GM18858 (cell line): ENCODE measurements around the gene LPCAT2.

ENCODE experiments used
- ATAC-seq: cut with Tn5 transposase; IDR thresholded peaks from one replicate; pipeline ENCODE4 v1.9.1; 2021; ENCODE audit not compliant: unreplicated experiment

The LPCAT2 gene

GRCh38 chr16:55552621-55553020, 43.7 kb downstream of the LPCAT2 start:
- ATAC-seq, result no peak

- ATAC-seq, result no peak
These were observed 46.6 kb downstream of the LPCAT2 start for GRCh38 chr16:55555436-55555835.

GRCh38 chr16:55557186-55557585, 48.3 kb downstream of the LPCAT2 start:
- ATAC-seq, result no peak

- no peak for ATAC-seq
These were observed 50.4 kb downstream of the LPCAT2 start for GRCh38 chr16:55559233-55559632.

- ATAC-seq, result no peak
These were observed 51.2 kb downstream of the LPCAT2 start for GRCh38 chr16:55559933-55560516.

- ATAC-seq, result no peak
These were observed 52.5 kb downstream of the LPCAT2 start for GRCh38 chr16:55561319-55561848.

GRCh38 chr16:55562936-55563335, 54.1 kb downstream of the LPCAT2 start:
- ATAC-seq, result no peak

GRCh38 chr16:55563797-55564196, 54.9 kb downstream of the LPCAT2 start:
- ATAC-seq, result no peak

- no peak for ATAC-seq
These were observed 56.2 kb downstream of the LPCAT2 start for GRCh38 chr16:55565086-55565485.

GRCh38 chr16:55566432-55567175, 57.7 kb downstream of the LPCAT2 start, which contains the start of gene CAPNS2:
Gene CAPNS2 (plus strand): TSS chr16:55566684. CDS start chr16:55566757, 73 bp downstream.
- ATAC-seq, result no peak

- no peak for ATAC-seq
These were observed 58.5 kb downstream of the LPCAT2 start for GRCh38 chr16:55567382-55567781.

GRCh38 chr16:55568207-55568606, 59.3 kb downstream of the LPCAT2 start:
- no peak for ATAC-seq

GRCh38 chr16:55569025-55569424, 60.2 kb downstream of the LPCAT2 start:
- ATAC-seq, result no peak

- no peak for ATAC-seq
These were observed 61.3 kb downstream of the LPCAT2 start for GRCh38 chr16:55570159-55570558.

- no peak for ATAC-seq
These were observed 62.5 kb downstream of the LPCAT2 start for GRCh38 chr16:55571191-55571897.

- ATAC-seq, result no peak
These were observed 63.6 kb downstream of the LPCAT2 start for GRCh38 chr16:55572439-55572838.

GRCh38 chr16:55574811-55575210, 65.9 kb downstream of the LPCAT2 start:
- no peak for ATAC-seq

GRCh38 chr16:55575496-55575895, 66.6 kb downstream of the LPCAT2 start:
- no peak for ATAC-seq

- no peak for ATAC-seq
These were observed 67.5 kb downstream of the LPCAT2 start for GRCh38 chr16:55576384-55576783.

GRCh38 chr16:55577887-55578286, 69.0 kb downstream of the LPCAT2 start:
- no peak for ATAC-seq

GRCh38 chr16:55585631-55586030, 76.8 kb downstream of the LPCAT2 start:
- no peak for ATAC-seq

- no peak for ATAC-seq
These were observed 79.9 kb downstream of the LPCAT2 start for GRCh38 chr16:55588799-55589198.
